Endodermal cell (in vitro differentiated cells): ENCODE results near the gene TECPR1. TPM values are rescaled to one million over a fixed set of nuclear protein-coding genes. Genes with fewer than 3 reads are reported as not detected.
A peak's percentile ranks its signal among the peaks of the same experiment; 100 is the strongest.

Experiments used
- DNase-seq: peaks from one replicate; pipeline ENCODE4 v3.0.0-alpha.2; 2017
- H3K27ac ChIP-seq: 2 replicates; pipeline ENCODE4 v1.5.1; 2013; ENCODE audit warnings: mild to moderate bottlenecking, low read depth, low read length, moderate library complexity
- H3K27me3 ChIP-seq: 2 replicates; pipeline ENCODE4 v1.6.1; 2013; ENCODE audit warnings: mild to moderate bottlenecking, low read length, moderate library complexity; ENCODE audit not compliant: insufficient read depth, control insufficient read depth, poor library complexity, severe bottlenecking
- H3K36me3 ChIP-seq: 2 replicates; pipeline ENCODE4 v1.7.0; 2013; ENCODE audit warnings: mild to moderate bottlenecking, low read length, moderate library complexity; ENCODE audit not compliant: control insufficient read depth, insufficient read depth
- H3K4me1 ChIP-seq: one replicate; pipeline ENCODE4 v1.7.0; 2013; ENCODE audit warnings: low read length; ENCODE audit not compliant: control insufficient read depth, insufficient read depth
- H3K4me3 ChIP-seq: 2 replicates; pipeline ENCODE4 v1.5.1; 2013; ENCODE audit warnings: mild to moderate bottlenecking, low read length, moderate library complexity
- H3K9ac ChIP-seq: 2 replicates; pipeline ENCODE4 v1.6.1; 2013; ENCODE audit warnings: mild to moderate bottlenecking, low read length, moderate library complexity; ENCODE audit not compliant: poor library complexity, severe bottlenecking; ENCODE audit errors: extremely low read depth
- H3K9me3 ChIP-seq: 2 replicates; pipeline ENCODE4 v1.6.1; 2013; ENCODE audit warnings: mild to moderate bottlenecking, low read length, moderate library complexity; ENCODE audit not compliant: control insufficient read depth
- H3K27ac Mint-ChIP-seq: 2 replicates; pipeline ENCODE4 v1.8.0; 2020; ENCODE audit warnings: mixed read lengths
- H3K27me3 Mint-ChIP-seq: 2 replicates; pipeline ENCODE4 v1.8.0; 2021; ENCODE audit warnings: mild to moderate bottlenecking, mixed read lengths; ENCODE audit not compliant: insufficient read depth
- H3K36me3 Mint-ChIP-seq: 2 replicates; pipeline ENCODE4 v1.8.0; 2020; ENCODE audit warnings: low read depth, mixed read lengths
- H3K4me1 Mint-ChIP-seq: 2 replicates; pipeline ENCODE4 v1.8.0; 2020; ENCODE audit warnings: mixed read lengths
- H3K4me3 Mint-ChIP-seq: 2 replicates; pipeline ENCODE4 v1.8.0; 2020; ENCODE audit warnings: mild to moderate bottlenecking, moderate library complexity, mixed read lengths
- H3K9me3 Mint-ChIP-seq: 2 replicates; pipeline ENCODE4 v1.8.0; 2020; ENCODE audit warnings: mild to moderate bottlenecking, mixed read lengths
- CTCF ChIP-seq: fragments of 200-600 bp; sonication (generic); conservative IDR thresholded peaks from 2 replicates; pipeline ENCODE4 v1.5.0; 2021; ENCODE audit warnings: antibody characterized with exemption, mild to moderate bottlenecking
- WGBS, 2 experiments: methylation state at CpG; one replicate each; pipeline versions ENCODE4 v1.1.5 to v1.1.7; 2013; ENCODE audit warnings: missing lambda C conversion rate in 2 of 2, mixed read lengths in 1 of 2; ENCODE audit not compliant: insufficient coverage in 1 of 2, insufficient read length in 1 of 2; 5-methylcytosine and 5-hydroxymethylcytosine counted together
- total RNA-seq, 2 donors: library from RNA; stranded (reverse); fragmentation: NEBNext Ultra II Directional in 1 of 2; extraction: Animal tissue kit (Norgen Biotek cat#: 25700) in 1 of 2; gene quantifications; 2 replicates in 1 of 2; 3 replicates in 1 of 2; pipeline ENCODE4 v1.2.1, GENCODE V29; 2021

Gene TECPR1
- total RNA-seq, 2 donors from 2014 or later: 27.2 to 32.0 TPM

DNA sequence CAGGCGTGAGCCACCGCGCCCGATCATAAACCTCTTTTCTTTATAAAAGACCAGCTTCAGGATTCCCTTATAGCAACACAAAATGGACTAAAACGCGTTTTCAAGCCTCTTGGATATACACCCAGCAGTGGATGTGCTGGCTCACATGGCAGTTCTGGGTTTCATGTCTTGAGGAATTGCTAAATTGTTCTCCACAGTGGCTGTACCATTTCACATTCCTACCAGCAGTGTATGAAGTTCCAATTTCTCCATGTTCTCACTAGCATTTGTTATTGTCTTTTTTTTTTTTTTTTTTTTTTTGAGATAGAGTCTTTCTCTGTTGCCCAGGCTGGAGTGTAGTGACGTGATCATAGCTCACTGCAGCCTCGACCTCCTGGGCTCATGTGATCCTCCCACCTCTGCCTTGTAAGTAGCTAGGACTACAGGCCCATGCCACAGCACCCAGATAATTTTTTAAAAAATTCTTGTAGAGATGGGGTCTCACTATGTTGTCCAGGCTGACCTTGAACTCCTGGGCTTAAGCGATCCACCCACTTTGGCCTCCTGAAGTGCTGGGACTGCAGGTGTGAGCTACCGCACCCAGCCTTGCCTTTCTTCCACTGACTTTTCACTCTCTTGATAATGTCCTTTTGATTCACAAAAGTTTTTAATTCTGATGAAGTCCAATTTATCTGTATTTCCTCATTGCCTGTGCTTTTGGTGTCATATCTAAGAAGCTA, 17.4 kb downstream of the TECPR1 start:
- Histone ChIP-seq H3K4me1 (no peaks in the 10 kb centered on the region), H3K27me3 (no peaks in the 10 kb centered on the region), H3K36me3 (no peaks in the 10 kb centered on the region), H3K4me3 (no peak overlapping the region), H3K27ac (no peak overlapping the region), H3K9me3 (no peaks in the 10 kb centered on the region), H3K9ac (no peak overlapping the region)
- Mint-ChIP-seq H3K9me3 (no peaks in the 10 kb centered on the region), H3K36me3 (peaks cover 20% of the 10 kb centered on the region), H3K4me3 (no peak overlapping the region), H3K4me1 (no peaks in the 10 kb centered on the region), H3K27ac (no peak overlapping the region), H3K27me3 (no peaks in the 10 kb centered on the region)
- WGBS, 2 experiments: 94 to 100% methylated on average over 4 to 10 of the region's 10 CpGs
- DNase-seq: no peak
- TF ChIP-seq CTCF: peak; percentile 19

DNA sequence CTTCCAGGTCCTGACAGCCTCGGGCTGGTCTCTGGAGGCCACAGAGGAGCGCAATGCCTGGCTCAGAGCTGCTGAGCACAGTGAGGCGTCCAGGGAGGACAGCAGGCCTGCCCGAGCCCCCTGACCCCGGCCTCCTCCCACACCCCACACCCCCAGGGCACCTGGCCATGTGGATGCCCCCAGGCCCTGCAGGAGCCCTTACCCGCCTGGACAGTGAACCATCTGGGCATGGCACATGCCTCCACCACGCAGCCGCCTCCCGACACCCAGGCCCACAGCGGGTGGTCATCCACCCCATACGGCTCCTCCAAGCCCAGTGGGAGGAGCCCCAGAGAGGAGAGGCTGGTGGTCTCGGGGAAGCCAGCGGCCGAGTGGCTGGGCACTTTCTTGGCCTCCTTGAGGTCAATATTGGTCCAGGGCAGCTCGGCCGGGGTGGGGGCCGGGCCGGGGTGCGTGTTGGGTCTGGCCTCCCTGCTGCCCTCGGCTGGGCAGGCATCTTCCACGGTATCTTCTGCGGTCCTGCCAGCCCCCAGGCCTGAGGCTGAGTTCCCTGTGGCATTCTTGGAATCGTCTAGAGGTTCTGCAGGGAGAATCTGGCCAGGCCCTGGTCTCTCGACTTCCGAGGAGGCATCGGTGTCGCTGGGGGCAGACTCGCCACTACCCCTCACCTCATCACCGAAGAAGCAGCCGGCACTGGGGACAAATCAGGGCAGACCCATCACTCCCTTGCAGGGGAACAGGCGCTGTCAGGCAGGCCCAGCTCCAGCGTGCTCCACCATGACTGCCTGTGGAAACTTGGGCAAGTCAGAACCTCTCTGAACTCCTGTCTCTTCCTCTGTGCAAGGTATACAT, 18.6 kb downstream of the TECPR1 start:
- Histone ChIP-seq H3K4me1 (no peaks in the 10 kb centered on the region), H3K9me3 (no peaks in the 10 kb centered on the region), H3K4me3 (no peak overlapping the region), H3K36me3 (no peaks in the 10 kb centered on the region), H3K27ac (no peak overlapping the region), H3K9ac (no peak overlapping the region), H3K27me3 (no peaks in the 10 kb centered on the region)
- no peaks in the 10 kb centered on the region for H3K4me1 Mint-ChIP-seq
- H3K27ac Mint-ChIP-seq: no peak overlapping the region
- WGBS, 2 experiments: 90 to 95% methylated on average over 15 to 32 of the region's 32 CpGs
- peaks cover 12% of the 10 kb centered on the region for H3K36me3 Mint-ChIP-seq
- no peaks in the 10 kb centered on the region for H3K27me3 Mint-ChIP-seq
- no peak overlapping the region for H3K4me3 Mint-ChIP-seq
- DNase-seq: no peak
- no peaks in the 10 kb centered on the region for H3K9me3 Mint-ChIP-seq
- TF ChIP-seq CTCF: no peak

- H3K4me1 ChIP-seq: no peaks in the 10 kb centered on the region
- no peak overlapping the region for H3K4me3 ChIP-seq
- Mint-ChIP-seq H3K9me3 (no peaks in the 10 kb centered on the region), H3K36me3 (peaks cover 7% of the 10 kb centered on the region), H3K27me3 (no peaks in the 10 kb centered on the region), H3K4me3 (no peak overlapping the region), H3K27ac (no peak overlapping the region), H3K4me1 (no peaks in the 10 kb centered on the region)
- H3K9me3 ChIP-seq: no peaks in the 10 kb centered on the region
- H3K36me3 ChIP-seq: no peaks in the 10 kb centered on the region
- H3K27me3 ChIP-seq: no peaks in the 10 kb centered on the region
- 87 to 93% methylated on average over 7 to 16 of the region's 16 CpGs for WGBS, 2 experiments
- DNase-seq: no peak
- H3K9ac ChIP-seq: no peak overlapping the region
- TF ChIP-seq CTCF: no peak
- no peak overlapping the region for H3K27ac ChIP-seq
Observed at GRCh38 chr7:98232799-98233198, 19.2 kb downstream of the TECPR1 start.
